PC-9 (cell line): ENCODE results near the gene GREB1L.

Experiments
- CTCF ChIP-seq: fragments of 200-600 bp; sonication (generic); conservative IDR thresholded peaks from 2 replicates; pipeline ENCODE4 v1.6.1; 2017; ENCODE audit warnings: mixed run types, antibody characterized with exemption, mild to moderate bottlenecking, moderate library complexity
- EZH2 ChIP-seq: fragments of 200-600 bp; sonication (generic); IDR thresholded peaks from 2 replicates; pipeline ENCODE4 v1.8.0; 2017; ENCODE audit warnings: antibody characterized with exemption, low read depth

GRCh38 chr18:21489119-21489750, 247.2 kb downstream of the GREB1L start:
- TF ChIP-seq CTCF (peak; percentile 56), EZH2 (no peak)
